Measurements from ENCODE around the gene MEIS1.

DNA sequence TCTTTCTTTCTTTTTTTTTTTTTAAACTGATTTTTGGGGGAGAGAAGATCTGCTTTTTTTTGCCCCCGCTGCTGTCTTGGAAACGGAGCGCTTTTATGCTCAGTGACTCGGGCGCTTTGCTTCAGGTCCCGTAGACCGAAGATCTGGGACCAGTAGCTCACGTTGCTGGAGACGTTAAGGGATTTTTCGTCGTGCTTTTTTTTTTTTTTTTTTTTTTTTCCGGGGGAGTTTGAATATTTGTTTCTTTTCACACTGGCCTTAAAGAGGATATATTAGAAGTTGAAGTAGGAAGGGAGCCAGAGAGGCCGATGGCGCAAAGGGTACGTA is 587 bp downstream of the MEIS1 start:
- TF ChIP-seq, protein P1, sequence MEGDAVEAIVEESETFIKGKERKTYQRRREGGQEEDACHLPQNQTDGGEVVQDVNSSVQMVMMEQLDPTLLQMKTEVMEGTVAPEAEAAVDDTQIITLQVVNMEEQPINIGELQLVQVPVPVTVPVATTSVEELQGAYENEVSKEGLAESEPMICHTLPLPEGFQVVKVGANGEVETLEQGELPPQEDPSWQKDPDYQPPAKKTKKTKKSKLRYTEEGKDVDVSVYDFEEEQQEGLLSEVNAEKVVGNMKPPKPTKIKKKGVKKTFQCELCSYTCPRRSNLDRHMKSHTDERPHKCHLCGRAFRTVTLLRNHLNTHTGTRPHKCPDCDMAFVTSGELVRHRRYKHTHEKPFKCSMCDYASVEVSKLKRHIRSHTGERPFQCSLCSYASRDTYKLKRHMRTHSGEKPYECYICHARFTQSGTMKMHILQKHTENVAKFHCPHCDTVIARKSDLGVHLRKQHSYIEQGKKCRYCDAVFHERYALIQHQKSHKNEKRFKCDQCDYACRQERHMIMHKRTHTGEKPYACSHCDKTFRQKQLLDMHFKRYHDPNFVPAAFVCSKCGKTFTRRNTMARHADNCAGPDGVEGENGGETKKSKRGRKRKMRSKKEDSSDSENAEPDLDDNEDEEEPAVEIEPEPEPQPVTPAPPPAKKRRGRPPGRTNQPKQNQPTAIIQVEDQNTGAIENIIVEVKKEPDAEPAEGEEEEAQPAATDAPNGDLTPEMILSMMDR (IDR thresholded peaks at IDR 0.05): no peak
- TF ChIP-seq POLR2A (IDR thresholded peaks at IDR 0.05): no peak
